ENCODE measurements around the gene TBL1XR1.

Gene TBL1XR1

DNA sequence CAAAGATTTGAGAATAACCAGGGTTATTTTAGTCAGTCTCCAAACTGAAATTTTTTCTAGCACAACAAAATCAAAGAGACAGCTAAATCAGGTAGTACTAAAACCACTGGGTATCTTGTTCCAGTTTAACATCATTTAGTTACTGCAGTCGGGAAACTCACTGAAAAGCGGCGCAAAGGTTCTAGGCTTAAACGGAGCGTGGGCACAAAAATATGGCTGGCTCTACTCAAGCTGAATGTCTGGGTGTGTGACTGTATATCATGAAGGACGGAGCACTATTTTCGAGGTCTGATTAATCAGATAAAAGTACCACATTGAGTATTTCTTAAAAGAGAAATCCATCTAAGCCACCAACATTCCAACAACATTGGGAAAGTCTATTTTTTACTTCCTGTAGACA is 152.1 kb downstream of the TBL1XR1 start:
- no peak overlapping the region for H3K4me2 ChIP-seq (ENCODE audit: low read length)

GRCh38 chr3:177041730-177042551 is 155.3 kb downstream of the TBL1XR1 start:
- H3K9ac ChIP-seq (ENCODE audit: low read length): no peak overlapping the region
- no peak overlapping the region for H2BK5ac ChIP-seq (ENCODE audit: low read length)
- H4K5ac ChIP-seq (ENCODE audit: low read length): no peak overlapping the region
- no peaks in the 10 kb centered on the region for H3K79me2 ChIP-seq (ENCODE audit: control insufficient read depth, insufficient read depth, low read length)
- no peak overlapping the region for H3K27ac ChIP-seq (ENCODE audit: low read depth, low read length)
- H3K56ac ChIP-seq (ENCODE audit: low read length): no peak overlapping the region
- peaks cover 5% of the 10 kb centered on the region for H3K36me3 ChIP-seq (ENCODE audit: control insufficient read depth, insufficient read depth, low read length)
- H2AK5ac ChIP-seq (ENCODE audit: low read length): no peak overlapping the region
- no peaks in the 10 kb centered on the region for H3K4me1 ChIP-seq (ENCODE audit: control insufficient read depth, low read depth, low read length)
- no peak overlapping the region for H3K23ac ChIP-seq (ENCODE audit: low read length)
- no peak for DNase-seq
- H3K79me1 ChIP-seq (ENCODE audit: low read length): peaks cover 5% of the 10 kb centered on the region
- H3K4me2 ChIP-seq (ENCODE audit: low read length): no peak overlapping the region
- no peak overlapping the region for H3K18ac ChIP-seq (ENCODE audit: low read length)
- H2BK15ac ChIP-seq (replicated peaks; ENCODE audit: low read depth): no peak overlapping the region
- no CpG with 5 or more reads among the region's 8 CpGs for WGBS (ENCODE audit: extremely low coverage, insufficient coverage, low lambda C conversion rate)
- no peaks in the 10 kb centered on the region for H3K27me3 ChIP-seq (ENCODE audit: insufficient read depth, low read length, poor library complexity)
- H3K4me3 ChIP-seq (ENCODE audit: low read length): no peak overlapping the region
- no peak overlapping the region for H2BK120ac ChIP-seq (ENCODE audit: low read depth, low read length)
- H3K4ac ChIP-seq (ENCODE audit: low read depth, low read length): no peak overlapping the region
- H4K8ac ChIP-seq (ENCODE audit: low read depth, low read length): no peak overlapping the region

More for the DNA sequence above, 152.1 kb downstream of the TBL1XR1 start:
- H3K27me3 ChIP-seq (ENCODE audit: insufficient read depth, low read length, poor library complexity): no peaks in the 10 kb centered on the region
- no peak overlapping the region for H3K23ac ChIP-seq (ENCODE audit: low read length)
- no peak overlapping the region for H2BK5ac ChIP-seq (ENCODE audit: low read length)
- no peak overlapping the region for H3K4me3 ChIP-seq (ENCODE audit: low read length)
- H3K9ac ChIP-seq (ENCODE audit: low read length): no peak overlapping the region
- no peak overlapping the region for H3K27ac ChIP-seq (ENCODE audit: low read depth, low read length)
- no peak overlapping the region for H3K18ac ChIP-seq (ENCODE audit: low read length)
- no CpG with 5 or more reads among the region's 7 CpGs for WGBS (ENCODE audit: extremely low coverage, insufficient coverage, low lambda C conversion rate)
- no peak overlapping the region for H3K56ac ChIP-seq (ENCODE audit: low read length)
- H4K8ac ChIP-seq (ENCODE audit: low read depth, low read length): no peak overlapping the region
- no peak for DNase-seq
- peaks cover 7% of the 10 kb centered on the region for H3K36me3 ChIP-seq (ENCODE audit: control insufficient read depth, insufficient read depth, low read length)
- H3K79me2 ChIP-seq (ENCODE audit: control insufficient read depth, insufficient read depth, low read length): peaks cover 3% of the 10 kb centered on the region
- no peak overlapping the region for H2BK15ac ChIP-seq (replicated peaks; ENCODE audit: low read depth)
- H2BK120ac ChIP-seq (ENCODE audit: low read depth, low read length): no peak overlapping the region
- H2AK5ac ChIP-seq (ENCODE audit: low read length): no peak overlapping the region
- H3K4me1 ChIP-seq (ENCODE audit: control insufficient read depth, low read depth, low read length): no peaks in the 10 kb centered on the region
- H3K4ac ChIP-seq (ENCODE audit: low read depth, low read length): no peak overlapping the region
- H4K5ac ChIP-seq (ENCODE audit: low read length): no peak overlapping the region
- H3K79me1 ChIP-seq (ENCODE audit: low read length): peaks cover 10% of the 10 kb centered on the region

GRCh38 chr3:177041021-177041729 is 156.1 kb downstream of the TBL1XR1 start:
- H3K9ac ChIP-seq (ENCODE audit: low read length): no peak overlapping the region
- no peak overlapping the region for H2BK120ac ChIP-seq (ENCODE audit: low read depth, low read length)
- H2BK5ac ChIP-seq (ENCODE audit: low read length): no peak overlapping the region
- H3K4me3 ChIP-seq (ENCODE audit: low read length): no peak overlapping the region
- peaks cover 5% of the 10 kb centered on the region for H3K36me3 ChIP-seq (ENCODE audit: control insufficient read depth, insufficient read depth, low read length)
- no peak overlapping the region for H4K5ac ChIP-seq (ENCODE audit: low read length)
- H3K79me2 ChIP-seq (ENCODE audit: control insufficient read depth, insufficient read depth, low read length): no peaks in the 10 kb centered on the region
- no peaks in the 10 kb centered on the region for H3K27me3 ChIP-seq (ENCODE audit: insufficient read depth, low read length, poor library complexity)
- no peak overlapping the region for H3K56ac ChIP-seq (ENCODE audit: low read length)
- no peak overlapping the region for H3K4ac ChIP-seq (ENCODE audit: low read depth, low read length)
- no peak overlapping the region for H3K4me2 ChIP-seq (ENCODE audit: low read length)
- no peak overlapping the region for H2AK5ac ChIP-seq (ENCODE audit: low read length)
- no peaks in the 10 kb centered on the region for H3K4me1 ChIP-seq (ENCODE audit: control insufficient read depth, low read depth, low read length)
- no peak overlapping the region for H3K18ac ChIP-seq (ENCODE audit: low read length)
- peak; percentile 19 for DNase-seq
- no peak overlapping the region for H4K8ac ChIP-seq (ENCODE audit: low read depth, low read length)
- no peak overlapping the region for H2BK15ac ChIP-seq (replicated peaks; ENCODE audit: low read depth)
- no peak overlapping the region for H3K27ac ChIP-seq (ENCODE audit: low read depth, low read length)
- WGBS (ENCODE audit: extremely low coverage, insufficient coverage, low lambda C conversion rate): no CpG with 5 or more reads among the region's 2 CpGs
- H3K23ac ChIP-seq (ENCODE audit: low read length): no peak overlapping the region
- H3K79me1 ChIP-seq (ENCODE audit: low read length): peaks cover 7% of the 10 kb centered on the region

- H2BK5ac ChIP-seq (ENCODE audit: low read length): no peak overlapping the region
- no peak overlapping the region for H3K4ac ChIP-seq (ENCODE audit: low read depth, low read length)
- H3K36me3 ChIP-seq (ENCODE audit: control insufficient read depth, insufficient read depth, low read length): peaks cover 5% of the 10 kb centered on the region
- H3K23ac ChIP-seq (ENCODE audit: low read length): no peak overlapping the region
- peak overlapping the region; percentile 18 for H3K18ac ChIP-seq (ENCODE audit: low read length)
- no peaks in the 10 kb centered on the region for H3K4me1 ChIP-seq (ENCODE audit: control insufficient read depth, low read depth, low read length)
- WGBS (ENCODE audit: extremely low coverage, insufficient coverage, low lambda C conversion rate): no CpG with 5 or more reads among the region's 4 CpGs
- no peak overlapping the region for H2BK15ac ChIP-seq (replicated peaks; ENCODE audit: low read depth)
- H3K4me2 ChIP-seq (ENCODE audit: low read length): no peak overlapping the region
- no peak overlapping the region for H4K5ac ChIP-seq (ENCODE audit: low read length)
- H3K27me3 ChIP-seq (ENCODE audit: insufficient read depth, low read length, poor library complexity): no peaks in the 10 kb centered on the region
- peaks cover 7% of the 10 kb centered on the region for H3K79me1 ChIP-seq (ENCODE audit: low read length)
- no peak overlapping the region for H2BK120ac ChIP-seq (ENCODE audit: low read depth, low read length)
- no peak overlapping the region for H4K8ac ChIP-seq (ENCODE audit: low read depth, low read length)
- no peak overlapping the region for H3K27ac ChIP-seq (ENCODE audit: low read depth, low read length)
- H3K56ac ChIP-seq (ENCODE audit: low read length): no peak overlapping the region
- DNase-seq: peak; percentile 16
- H2AK5ac ChIP-seq (ENCODE audit: low read length): no peak overlapping the region
- no peaks in the 10 kb centered on the region for H3K79me2 ChIP-seq (ENCODE audit: control insufficient read depth, insufficient read depth, low read length)
- H3K9ac ChIP-seq (ENCODE audit: low read length): no peak overlapping the region
- H3K4me3 ChIP-seq (ENCODE audit: low read length): no peak overlapping the region
These were observed 157.6 kb downstream of the TBL1XR1 start for GRCh38 chr3:177039490-177040274.

DNA sequence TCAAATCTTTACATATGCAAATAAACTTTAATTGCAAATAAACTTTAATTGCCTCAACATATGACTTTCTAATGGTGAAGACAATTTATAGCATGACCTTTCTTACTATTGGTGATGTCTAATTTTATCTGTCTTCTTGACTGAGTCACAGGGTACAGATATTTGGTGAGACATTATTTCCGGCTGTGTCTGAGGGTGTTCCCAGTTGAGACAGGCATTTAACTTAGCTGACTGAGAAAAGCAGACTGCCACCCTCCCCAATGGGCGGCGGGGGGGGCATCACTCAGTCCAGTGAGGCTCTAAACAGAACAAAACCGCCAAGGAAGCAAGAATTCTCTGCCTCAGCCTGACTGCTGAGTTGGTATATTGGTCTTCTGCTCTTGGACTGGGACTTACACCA is 160.0 kb downstream of the TBL1XR1 start:
- no peak overlapping the region for H2BK15ac ChIP-seq (replicated peaks; ENCODE audit: low read depth)
- H3K27me3 ChIP-seq (ENCODE audit: insufficient read depth, low read length, poor library complexity): no peaks in the 10 kb centered on the region
- H3K4me2 ChIP-seq (ENCODE audit: low read length): no peak overlapping the region
- H3K4me1 ChIP-seq (ENCODE audit: control insufficient read depth, low read depth, low read length): no peaks in the 10 kb centered on the region
- no peak for DNase-seq
- H3K36me3 ChIP-seq (ENCODE audit: control insufficient read depth, insufficient read depth, low read length): peaks cover 7% of the 10 kb centered on the region
- no peak overlapping the region for H3K4me3 ChIP-seq (ENCODE audit: low read length)
- no peaks in the 10 kb centered on the region for H3K79me2 ChIP-seq (ENCODE audit: control insufficient read depth, insufficient read depth, low read length)
- H3K4ac ChIP-seq (ENCODE audit: low read depth, low read length): no peak overlapping the region
- H4K8ac ChIP-seq (ENCODE audit: low read depth, low read length): peak overlapping the region; percentile 90
- H3K27ac ChIP-seq (ENCODE audit: low read depth, low read length): no peak overlapping the region
- peaks cover 7% of the 10 kb centered on the region for H3K79me1 ChIP-seq (ENCODE audit: low read length)
- no CpG with 5 or more reads among the region's 4 CpGs for WGBS (ENCODE audit: extremely low coverage, insufficient coverage, low lambda C conversion rate)
- no peak overlapping the region for H3K9ac ChIP-seq (ENCODE audit: low read length)
- no peak overlapping the region for H3K23ac ChIP-seq (ENCODE audit: low read length)
- H3K18ac ChIP-seq (ENCODE audit: low read length): no peak overlapping the region
- H2BK5ac ChIP-seq (ENCODE audit: low read length): no peak overlapping the region
- H2AK5ac ChIP-seq (ENCODE audit: low read length): no peak overlapping the region
- no peak overlapping the region for H3K56ac ChIP-seq (ENCODE audit: low read length)
- H2BK120ac ChIP-seq (ENCODE audit: low read depth, low read length): no peak overlapping the region
- H4K5ac ChIP-seq (ENCODE audit: low read length): no peak overlapping the region

Data from mesendoderm (in vitro differentiated cells).